Measurements from ENCODE around the gene CCSER1. TPM values are rescaled to one million over a fixed set of nuclear protein-coding genes. Genes with fewer than 3 reads are reported as not detected.
"Not testable (repeated sequence)": the region's sequence is repeated elsewhere in the genome, so short reads cannot be mapped to it uniquely, and the experiment has no call there.

CCSER1 gene
- polyA plus RNA-seq, 3 donors = 16.8 to 22.5 (median 18.8) TPM

DNA sequence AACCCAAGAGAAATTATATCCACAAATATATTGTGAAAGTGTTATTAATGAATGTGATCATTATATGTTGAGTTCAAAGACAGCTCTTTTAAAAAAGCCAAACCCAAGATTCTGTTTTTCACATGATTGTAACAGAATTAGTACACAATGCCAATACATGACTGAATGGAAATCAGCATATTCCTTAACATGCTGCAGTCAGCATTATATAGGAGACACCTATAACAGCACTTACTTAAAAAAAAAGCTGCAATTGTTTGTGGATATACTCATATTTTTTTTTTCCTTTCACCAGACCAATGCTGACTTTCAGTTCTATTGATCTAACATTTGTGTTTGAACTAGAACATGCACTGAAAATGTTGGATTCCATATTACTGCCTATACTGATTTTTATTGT, 165.2 kb downstream of the CCSER1 start:
- no peak for DNase-seq

DNA sequence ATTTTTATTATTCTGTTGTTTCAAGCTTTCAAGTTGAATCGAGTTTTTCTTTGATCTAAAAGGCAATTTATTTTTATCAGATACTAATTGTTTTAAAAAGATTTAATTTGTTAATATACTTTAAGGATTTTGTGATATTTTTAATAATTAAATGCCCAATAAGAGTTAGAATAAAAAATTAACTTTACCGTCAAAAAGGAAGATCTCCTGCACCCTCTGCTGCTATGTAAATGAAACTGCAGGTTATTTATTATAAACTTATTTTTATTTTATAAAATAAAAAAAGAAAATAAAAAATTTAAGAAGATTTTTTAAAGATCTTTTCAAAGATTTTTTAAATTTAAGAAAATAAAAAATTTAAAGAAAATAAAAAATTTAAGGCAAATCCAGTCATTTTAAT, 166.1 kb downstream of the CCSER1 start:
- DNase-seq = no peak

DNA sequence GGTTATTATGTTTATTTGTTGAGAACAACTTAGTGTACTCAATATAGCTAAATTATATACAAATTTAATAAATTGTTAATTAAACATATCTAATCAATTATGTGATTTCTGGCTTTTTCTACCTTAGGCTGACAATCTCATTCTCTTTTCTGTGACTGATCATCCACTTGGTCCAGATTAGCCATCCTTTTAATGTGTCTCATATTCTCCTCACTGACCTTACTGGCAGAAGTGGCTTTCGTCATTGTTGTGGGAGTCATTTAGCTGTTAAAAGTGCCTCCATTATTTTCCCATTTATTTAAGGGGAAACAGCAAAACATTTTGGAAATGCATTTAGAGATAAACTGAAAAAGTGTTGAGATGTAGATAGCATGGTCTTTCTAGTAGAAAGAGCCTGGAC, 172.2 kb downstream of the CCSER1 start:
- no peak for DNase-seq

DNA sequence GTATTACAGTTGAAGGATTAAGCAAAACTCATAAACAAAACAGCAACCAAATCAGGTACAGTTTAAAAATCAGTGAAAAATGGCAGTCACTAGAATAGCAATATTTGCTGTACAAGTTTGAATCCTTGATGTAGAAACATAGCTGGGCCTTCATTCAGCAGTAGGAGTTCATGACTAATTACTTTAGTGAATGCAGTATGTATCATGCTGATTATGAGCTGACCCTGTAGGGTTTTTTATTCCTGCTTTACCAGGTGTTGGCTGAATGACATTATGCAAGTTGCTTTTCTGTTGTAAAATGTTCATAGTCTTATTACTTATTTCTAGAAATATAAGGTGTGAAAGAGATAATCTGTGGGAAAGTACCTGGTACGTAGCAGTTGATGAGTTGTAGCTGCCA, 179.6 kb downstream of the CCSER1 start:
- DNase-seq = no peak

DNA sequence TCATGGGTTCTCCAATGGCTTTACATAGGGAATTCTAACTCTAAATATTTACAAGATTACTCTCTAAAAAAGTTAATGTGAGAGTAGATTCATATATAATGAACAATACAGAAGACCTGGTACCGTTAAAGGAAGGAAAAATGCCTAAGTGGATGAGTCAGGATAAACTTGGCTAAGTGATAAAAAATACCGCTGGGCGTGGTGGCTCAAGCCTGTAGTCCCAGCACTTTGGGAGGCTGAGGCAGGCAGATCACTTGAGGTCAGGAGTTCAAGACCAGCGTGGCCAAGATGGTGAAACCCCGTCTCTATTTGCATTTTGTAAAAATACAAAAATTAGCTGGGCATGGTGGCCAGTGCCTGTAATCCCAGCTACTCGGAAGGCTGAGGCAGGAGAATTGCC, 189.9 kb downstream of the CCSER1 start:
- not testable (repeated sequence) for DNase-seq

DNA sequence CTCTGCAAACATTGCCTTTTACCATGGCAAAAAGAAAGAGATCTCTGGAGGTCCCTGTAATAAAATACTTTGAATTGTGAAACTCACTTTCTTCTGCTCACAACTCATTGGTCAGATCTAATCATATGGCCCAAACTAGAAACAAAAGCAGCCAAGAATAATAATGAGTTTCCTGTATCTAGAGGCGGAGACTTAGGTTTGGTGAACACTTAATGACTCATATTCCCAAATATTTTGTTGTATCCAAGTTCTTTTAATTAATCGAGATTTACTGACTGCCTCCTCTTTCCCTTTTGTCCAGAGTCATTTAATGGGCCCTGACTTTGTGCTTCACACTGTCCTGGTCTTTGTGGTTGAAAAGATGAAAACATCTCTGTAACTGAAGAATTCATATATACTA, 190.6 kb downstream of the CCSER1 start:
- DNase-seq = no peak

DNA sequence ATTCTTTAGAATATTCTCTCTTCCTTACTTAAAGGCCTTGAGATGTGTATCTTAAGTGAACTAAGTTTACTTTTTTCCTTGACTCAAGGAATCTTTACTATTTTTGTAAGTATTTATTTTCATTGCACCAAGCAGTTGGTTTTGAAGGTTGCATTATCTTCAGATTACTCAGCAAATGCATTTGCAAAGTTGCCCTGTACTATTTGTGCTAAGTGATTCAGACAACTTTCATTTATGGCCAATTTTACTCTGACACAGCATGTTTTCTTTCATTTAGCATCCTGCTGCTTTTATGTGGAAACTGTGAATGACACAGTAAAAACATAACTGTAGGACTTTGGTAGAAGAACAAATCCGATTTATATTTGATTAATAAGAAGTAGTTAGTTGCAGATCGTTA, 191.0 kb downstream of the CCSER1 start:
- DNase-seq = no peak

DNA sequence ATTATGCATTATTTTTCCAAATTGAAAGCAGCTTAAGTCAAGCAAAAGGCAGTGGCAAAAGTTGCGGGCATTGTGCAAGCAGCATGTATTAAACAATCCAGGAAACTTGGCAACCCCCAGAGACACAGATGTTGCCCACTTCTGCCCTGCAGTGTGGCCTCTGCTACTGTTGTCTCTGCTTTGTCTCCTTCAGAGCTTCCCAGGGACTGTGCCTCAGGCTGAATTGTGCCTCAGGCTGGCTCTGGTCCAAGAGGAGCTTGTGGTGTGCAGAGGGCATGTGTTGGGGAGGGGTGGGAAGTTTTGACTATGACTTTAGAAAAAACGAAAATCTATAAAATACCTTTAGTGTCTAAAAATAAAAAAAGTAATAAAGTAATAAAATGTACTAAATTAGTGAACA, 201.4 kb downstream of the CCSER1 start:
- no peak for DNase-seq

DNA sequence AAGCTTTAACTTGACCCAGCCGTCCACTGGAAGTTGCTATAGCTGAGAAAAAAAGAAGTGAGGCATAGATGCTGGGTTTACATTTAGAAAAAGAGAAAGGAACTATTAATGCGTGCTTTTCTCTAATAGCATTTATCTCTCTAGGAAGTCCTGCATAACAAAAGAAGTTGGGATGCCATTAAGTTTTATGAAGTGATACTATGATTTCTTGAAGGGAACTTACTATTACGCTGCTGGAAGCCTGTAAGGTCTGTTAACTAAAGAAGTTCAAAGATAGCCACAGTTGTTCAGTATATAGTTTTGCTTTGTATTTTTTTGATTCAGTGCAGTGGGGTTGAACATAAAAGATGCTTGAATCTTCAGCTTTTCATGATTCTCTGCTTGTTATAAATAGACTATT, 203.4 kb downstream of the CCSER1 start:
- no peak for DNase-seq

DNA sequence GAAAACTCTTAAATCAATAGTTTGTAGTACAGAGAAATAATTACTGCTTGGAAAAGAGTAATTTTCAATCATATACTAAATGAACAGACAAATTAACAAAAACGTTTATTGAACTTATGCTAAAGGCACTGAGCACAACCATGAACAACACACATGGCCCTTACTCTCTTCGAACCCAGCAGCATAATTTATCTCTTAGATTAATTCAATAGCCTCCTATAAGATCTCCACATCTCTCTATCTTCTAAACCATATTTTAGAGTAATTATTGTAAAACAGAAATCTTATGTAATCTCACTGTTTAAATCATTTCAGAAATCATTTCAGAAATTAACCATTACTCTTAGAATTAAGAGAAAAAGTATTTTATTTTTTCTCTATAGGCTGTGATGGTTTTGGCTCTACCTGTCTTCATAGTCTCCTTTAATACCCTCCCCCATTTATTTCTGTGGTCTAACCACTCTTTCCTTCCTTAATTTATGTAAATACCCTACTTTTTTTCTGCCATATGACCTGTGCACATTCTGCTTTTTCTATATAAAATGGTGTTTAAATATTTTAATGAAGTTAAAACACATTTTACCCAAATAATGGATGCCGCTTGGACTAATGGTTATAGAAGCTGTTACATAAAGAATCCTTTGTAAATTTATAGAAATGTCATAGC, 218.5 kb downstream of the CCSER1 start:
- no peak for DNase-seq

DNA sequence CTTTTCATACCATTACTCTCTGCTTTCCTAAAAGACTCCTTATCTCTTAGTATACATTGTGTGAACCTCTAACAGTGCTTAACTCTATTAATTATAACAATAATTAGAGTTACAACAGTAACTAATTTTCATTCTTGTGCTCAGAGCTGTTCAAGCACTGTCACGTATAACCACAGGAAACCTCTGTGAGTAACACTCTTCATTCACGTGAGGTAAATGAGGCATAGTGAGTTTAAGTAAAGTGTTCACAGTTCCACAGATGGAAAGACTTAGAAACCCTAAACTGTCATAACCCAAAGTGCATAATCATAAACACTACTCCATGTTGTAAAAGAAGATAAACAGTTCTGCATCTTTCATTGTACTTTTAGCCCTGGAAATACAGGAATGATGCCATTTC, 222.4 kb downstream of the CCSER1 start:
- no peak for DNase-seq

DNA sequence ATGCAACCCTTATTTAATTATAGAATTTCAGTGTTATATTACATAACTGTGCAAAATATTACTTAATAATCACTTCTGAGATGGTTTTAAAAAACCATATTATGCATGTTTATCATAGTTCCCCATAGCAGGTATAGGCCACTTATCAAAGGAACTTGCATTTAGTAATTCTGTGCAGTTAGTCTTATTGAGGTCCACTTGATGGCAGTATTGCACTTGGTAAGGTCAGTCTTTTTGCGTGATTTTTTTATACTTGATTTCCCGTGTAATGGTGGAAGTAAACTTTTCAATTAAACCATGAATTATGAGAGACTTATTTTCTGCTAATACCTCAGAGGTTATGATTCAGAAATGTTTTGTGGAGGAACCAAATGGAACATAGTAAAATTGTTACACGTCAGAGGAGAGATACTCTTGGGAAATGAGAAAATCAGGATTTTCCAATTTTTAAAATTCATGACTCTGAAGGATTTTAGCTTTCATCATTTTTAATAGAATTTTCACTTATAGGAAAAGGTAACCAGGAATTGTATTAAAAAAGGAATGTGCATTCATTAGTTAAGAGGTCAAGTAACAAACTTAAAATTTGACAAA, 230.0 kb downstream of the CCSER1 start:
- DNase-seq = peak; percentile 47

DNA sequence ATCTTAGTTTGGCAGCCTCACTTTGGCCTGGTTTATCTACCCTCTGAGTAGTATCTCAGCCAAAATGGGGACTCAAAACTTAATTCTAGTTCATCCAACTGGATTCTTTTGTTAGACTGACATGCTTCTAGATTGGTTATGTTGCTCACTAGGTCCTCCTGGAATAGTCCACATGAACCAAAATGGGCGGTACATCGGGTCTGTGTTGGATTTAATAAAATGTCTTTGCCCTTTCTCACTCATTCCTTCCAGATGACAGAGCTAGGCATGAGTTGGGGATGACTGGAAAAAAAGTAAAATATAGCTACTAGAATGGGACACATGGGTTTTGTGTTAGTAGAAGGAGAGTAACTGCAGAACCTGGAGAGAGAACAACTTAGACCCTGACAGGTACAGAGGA, 247.9 kb downstream of the CCSER1 start:
- DNase-seq = no peak

DNA sequence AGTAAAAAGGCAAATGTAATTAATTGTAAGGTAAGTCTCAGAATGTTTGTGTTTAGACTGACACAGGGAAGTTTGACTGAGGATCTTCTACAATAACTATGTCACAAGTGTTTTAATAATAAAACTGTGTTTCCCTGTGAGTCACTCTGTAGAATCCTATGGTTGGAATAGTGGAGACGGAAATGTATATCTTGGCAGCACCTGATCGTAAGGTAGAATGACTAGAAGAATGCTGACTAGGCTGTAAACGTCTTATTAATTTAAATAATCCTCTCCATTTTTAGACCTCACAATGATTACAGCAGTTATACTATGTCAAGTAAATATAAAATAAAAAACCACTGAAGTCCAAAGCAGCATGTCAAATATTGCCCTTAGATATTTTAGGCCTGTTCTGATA, 266.0 kb downstream of the CCSER1 start:
- no peak for DNase-seq

DNA sequence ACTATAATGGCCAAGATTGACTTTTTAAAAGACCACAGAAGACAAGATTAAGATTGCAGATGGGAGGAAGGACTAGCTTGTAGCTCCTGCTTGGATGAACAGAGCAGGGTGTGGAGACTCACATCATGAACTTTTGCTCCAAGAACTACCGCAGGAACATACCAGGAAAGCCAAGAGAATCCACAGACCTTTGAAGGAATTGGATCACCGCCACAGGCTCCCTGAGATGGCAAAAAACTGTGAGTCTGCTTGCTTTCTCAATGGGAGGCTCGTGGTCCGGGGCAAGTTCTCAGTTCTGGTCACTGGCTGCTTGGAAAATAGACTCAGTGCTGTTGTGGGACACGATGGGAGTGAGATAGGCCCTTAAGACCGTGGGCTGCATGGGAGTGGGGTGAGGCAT, 276.6 kb downstream of the CCSER1 start:
- no peak for DNase-seq

DNA sequence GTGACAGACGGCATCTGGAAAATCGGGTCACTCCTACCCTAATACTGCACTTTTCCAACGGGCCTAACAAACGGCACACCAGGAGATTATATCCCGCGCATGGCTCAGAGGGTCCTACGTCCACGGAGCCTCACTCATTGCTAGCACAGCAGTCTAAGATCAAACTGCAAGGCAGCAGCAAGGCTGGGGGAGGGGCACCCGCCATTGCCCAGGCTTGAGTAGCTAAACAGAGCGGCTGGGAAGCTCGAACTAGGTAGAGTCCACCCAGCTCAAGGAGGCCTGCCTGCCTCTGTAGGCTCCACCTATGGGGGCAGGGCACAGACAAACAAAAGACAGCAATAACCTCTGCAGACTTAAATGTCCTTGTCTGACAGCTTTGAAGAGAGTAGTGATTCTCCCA, 280.7 kb downstream of the CCSER1 start:
- not testable (repeated sequence) for DNase-seq

DNA sequence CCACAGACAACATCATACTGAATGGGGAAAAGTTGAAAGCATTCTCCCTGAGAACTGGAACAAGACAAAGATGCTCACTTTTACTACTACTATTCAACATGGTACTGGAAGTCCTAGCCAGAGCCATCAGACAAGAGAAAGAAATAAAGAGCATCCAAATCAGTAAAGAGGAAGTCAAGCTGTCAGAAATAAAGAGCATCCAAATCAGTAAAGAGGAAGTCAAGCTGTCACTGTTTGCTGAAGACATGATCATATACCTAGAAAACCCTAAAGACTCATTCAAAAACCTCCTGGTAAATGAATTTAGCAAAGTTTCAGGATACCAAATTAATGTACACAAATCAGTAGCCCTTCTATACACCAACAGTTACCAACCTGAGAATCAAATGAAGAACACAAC, 285.6 kb downstream of the CCSER1 start:
- not testable (repeated sequence) for DNase-seq

DNA sequence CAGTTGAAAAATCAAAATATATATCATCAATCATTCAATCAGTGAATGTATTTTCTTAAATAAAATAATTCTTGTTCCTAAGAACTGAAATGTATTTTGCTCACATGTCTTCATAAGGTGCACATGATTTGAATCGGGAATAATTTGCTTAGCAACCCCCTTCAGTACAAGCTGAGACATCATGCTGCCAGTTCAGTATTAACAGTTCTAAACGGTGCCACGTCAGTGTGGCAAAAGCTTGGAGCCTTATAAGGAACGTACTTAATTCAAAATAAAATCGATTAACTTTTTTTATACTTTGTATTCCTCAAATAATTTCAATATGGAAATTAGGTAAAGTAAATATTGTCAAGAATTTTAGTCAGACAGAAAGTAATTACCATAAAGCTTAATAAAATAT, 287.9 kb downstream of the CCSER1 start:
- DNase-seq = no peak

DNA sequence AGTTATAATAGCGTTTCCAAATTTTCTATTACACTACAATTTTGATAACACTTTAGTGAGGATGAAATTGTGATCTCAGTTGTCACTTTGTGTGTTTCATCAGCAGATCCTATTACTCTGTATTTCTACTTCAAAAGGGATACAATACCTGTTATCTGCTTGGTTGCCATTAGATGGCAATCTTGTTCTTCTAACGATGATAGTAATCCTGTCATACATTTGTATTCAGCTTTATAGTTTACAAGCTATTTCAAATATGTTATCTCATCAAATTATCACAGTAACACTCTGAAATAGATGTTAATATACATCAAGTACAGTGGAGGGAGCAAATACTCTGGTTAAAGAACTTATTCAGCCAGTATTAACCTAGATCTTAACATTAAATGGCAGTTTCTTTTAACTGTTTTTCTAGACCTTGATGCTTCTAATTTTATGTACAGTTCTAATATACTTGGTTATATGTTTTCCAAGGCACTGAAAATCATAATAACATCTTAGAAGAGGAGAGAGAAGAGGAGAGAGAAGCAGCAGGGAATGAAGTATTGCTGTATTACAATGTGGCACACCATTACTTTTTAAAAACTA, 292.0 kb downstream of the CCSER1 start:
- peak; percentile 61 for DNase-seq

DNA sequence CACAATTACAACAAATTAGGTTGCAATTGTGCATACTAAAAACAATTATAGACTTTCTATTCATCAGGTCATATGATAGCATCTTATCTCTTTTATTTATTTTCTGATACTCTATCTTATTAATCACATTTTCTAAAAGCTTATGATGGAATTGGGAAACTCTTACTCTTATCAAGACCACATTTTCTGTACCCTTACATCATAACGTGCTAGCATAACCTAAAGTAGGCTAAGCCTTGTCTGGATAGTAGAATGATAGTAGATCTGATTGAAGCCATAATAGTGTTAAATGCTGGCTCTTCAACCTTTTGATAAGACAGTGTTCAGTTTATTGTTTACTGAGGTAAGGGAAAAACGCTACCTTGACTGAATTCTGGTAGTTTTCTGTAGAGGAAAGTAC, 294.0 kb downstream of the CCSER1 start:
- DNase-seq = no peak

DNA sequence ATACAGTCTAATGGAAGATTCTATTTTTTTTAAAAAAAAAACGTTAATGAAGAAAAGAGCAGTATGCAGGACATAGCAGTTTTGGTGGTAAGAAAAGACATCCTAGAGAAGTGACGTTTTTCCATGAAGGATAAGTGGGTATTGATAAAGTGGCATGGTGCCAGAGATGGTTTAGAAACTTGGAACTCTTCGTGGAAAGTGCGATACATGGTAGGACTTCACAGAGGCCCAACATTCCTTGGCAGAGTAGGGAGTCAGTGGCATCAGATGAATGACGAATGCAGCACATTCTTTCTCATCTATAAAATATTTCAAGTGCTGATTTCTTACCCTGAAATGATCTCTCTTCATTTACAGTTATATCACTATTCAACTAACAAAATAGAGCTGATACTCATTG, 298.7 kb downstream of the CCSER1 start:
- DNase-seq = no peak

DNA sequence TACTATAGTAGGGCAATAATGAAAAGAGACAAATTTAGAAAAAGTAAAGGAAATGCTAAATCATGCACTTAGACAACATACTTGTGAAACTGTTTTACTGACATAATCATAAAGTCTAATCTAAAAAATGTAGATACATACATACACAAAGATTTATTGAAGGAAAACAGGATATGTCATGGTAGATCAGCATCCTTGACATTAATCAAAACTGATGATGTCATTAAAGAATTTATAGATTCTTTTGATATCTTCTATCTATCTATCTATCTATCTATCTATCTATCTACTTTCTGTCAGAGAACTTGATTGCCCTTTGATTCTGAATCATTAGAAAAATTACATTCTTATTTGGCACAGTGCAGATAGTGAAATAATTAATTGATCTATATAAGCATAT, 311.3 kb downstream of the CCSER1 start:
- no peak for DNase-seq

DNA sequence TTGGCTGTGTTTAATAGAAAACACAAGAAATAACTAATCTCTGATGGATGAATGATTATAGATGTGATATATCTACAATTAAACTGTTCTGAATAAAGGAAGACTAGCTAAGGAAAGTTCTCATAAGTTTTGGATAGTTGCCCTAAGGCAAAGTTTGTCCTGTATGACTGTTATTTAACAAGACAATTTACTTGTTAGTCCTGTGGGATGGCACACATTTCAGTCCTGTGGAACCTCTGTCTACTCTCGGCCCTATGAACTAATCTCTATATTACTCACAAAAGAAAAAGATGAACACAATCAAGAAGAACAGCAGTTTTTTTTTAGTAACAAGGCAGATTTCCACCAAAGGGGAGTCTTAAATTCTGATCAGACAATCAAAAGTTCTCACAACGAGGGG, 314.6 kb downstream of the CCSER1 start:
- no peak for DNase-seq

DNA sequence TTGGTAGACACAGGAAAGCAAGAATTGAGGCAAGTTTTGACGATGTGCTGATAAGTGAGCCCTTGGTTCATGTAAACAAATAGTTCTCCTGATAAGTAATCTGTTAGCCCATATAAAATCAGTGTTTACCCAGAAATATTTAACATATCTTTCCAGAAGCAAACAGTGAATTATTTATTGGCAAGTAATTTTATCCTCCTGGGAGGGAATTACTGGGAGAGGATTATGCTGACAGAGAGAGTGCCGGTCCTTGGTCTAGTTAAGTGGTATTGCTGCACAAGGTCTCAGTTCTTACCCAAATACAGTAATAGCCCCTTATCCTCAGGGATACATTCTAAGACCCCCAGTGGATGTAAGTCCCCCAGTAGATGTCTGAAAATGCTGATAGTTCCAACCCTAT, 315.4 kb downstream of the CCSER1 start:
- DNase-seq = no peak
